Activated CD8-positive, alpha-beta memory T cell treated with anti-CD3 and anti-CD28 coated beads for 36 hours (primary cell): Measurements from ENCODE around the gene MIF4GD. TPM values are rescaled to one million over a fixed set of nuclear protein-coding genes. Genes with fewer than 3 reads are reported as not detected.

Experiments
- CTCF ChIA-PET: fragments of 350-600 bp; sonication (Branson Sonifier 250); formaldehyde crosslinking; loops from one replicate; lab custom pipeline; 2021; ENCODE audit warnings: antibody characterized with exemption; lab: Charles Lee
- POLR2A ChIA-PET: fragments of 350-600 bp; sonication (Branson Sonifier 250); formaldehyde crosslinking; loops from one replicate; lab custom pipeline; 2021; ENCODE audit warnings: antibody characterized with exemption; lab: Charles Lee
- total RNA-seq, 2 experiments: library from RNA; stranded (reverse); gene quantifications; one replicate each; pipeline ENCODE4 v1.2.3, GENCODE V29; 2021

Gene MIF4GD
- total RNA-seq, 2 experiments from 2014 or later, result 42.4 to 43.9 TPM

- ChIA-PET CTCF (interaction anchor here (0.6 to 1.1 kb wide), 3 partner anchors 15 to 155 kb away, joined by 3 to 5 read pairs (median 3); partner anchors contain the start of genes GGA3 and MRPS7), POLR2A (no interaction called here)
These were observed 24.6 kb downstream of the MIF4GD start for GRCh38 chr17:75246404-75246803.

GRCh38 chr17:75245011-75245410 is 26.0 kb downstream of the MIF4GD start:
- ChIA-PET CTCF (no interaction called here), POLR2A (no interaction called here)

GRCh38 chr17:75244133-75244866 is 26.7 kb downstream of the MIF4GD start:
- POLR2A ChIA-PET, result no interaction called here
- CTCF ChIA-PET, result no interaction called here

GRCh38 chr17:75242461-75243042 is 28.5 kb downstream of the MIF4GD start:
- POLR2A ChIA-PET, result interaction anchor here (0.6 to 2.4 kb wide), 5 partner anchors 18 to 64 kb away, joined by 3 to 12 read pairs (median 5); partner anchors contain the start of genes GGA3, MIF4GD and MRPS7
- CTCF ChIA-PET, result interaction anchor here (0.5 to 4.4 kb wide), 6 partner anchors 19 to 170 kb away, joined by 3 to 39 read pairs (median 5); partner anchors contain the start of genes GGA3, MIF4GD and MRPS7

DNA sequence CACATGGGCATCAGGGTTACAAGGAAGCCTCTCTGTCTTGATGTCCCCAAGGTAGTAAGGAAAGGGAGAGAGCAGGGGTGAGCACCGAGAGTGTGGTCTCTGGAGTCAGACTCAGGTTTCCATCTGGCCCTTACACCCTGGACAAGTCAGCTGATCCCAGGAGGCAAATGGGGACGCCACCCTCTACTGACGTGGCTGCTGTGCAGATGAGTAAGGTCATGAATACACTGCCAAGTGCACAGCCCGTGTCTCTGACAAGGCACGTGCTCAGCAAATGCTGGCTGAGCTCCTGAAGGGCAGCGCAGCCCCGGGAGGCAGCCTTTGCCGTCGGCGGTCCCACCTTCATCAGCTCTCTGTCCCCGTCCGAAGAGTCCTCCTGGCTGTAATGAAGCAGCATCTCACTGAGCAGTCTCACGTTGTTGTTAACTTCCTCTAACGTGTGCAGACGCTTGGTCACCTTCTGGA is 29.0 kb downstream of the MIF4GD start:
- POLR2A ChIA-PET, result interaction anchor here (0.6 to 2.4 kb wide), 4 partner anchors 19 to 47 kb away, joined by 3 to 12 read pairs (median 5); partner anchors contain the start of genes GGA3, MIF4GD and MRPS7
- CTCF ChIA-PET, result interaction anchor here (0.5 to 5.1 kb wide), 7 partner anchors 13 to 171 kb away, joined by 3 to 39 read pairs (median 6); partner anchors contain the start of genes GGA3, MIF4GD and MRPS7

- POLR2A ChIA-PET, result interaction anchor here (2.4 kb wide), 1 partner anchor 29 kb away, joined by 7 read pairs; the partner anchor contains the start of gene MIF4GD
- CTCF ChIA-PET, result interaction anchor here (0.8 to 5.1 kb wide), 6 partner anchors 8 to 171 kb away, joined by 3 to 39 read pairs (median 18); partner anchors contain the start of genes GGA3, MIF4GD and MRPS7
These were observed 29.5 kb downstream of the MIF4GD start for GRCh38 chr17:75241502-75241901.

DNA sequence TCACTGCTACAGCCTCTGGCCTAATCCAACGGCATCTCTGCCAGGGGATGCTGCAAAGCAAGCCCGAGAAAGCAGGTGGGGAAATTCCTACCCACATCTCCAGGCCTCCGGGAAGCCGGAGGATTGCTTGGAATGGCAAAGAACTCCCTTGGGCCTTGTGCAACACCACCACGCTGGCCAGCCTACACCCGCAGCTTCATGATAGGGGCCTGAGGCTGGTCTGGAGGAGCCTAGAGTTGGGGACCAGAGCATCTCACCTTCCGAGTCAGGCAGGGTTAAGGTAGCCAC is 29.9 kb downstream of the MIF4GD start:
- POLR2A ChIA-PET, result interaction anchor here (1.0 to 2.4 kb wide), 2 partner anchors 20 to 30 kb away, joined by 3 to 7 read pairs; partner anchors contain the start of genes GGA3 and MIF4GD
- CTCF ChIA-PET, result interaction anchor here (0.9 to 5.1 kb wide), 8 partner anchors 9 to 171 kb away, joined by 3 to 39 read pairs (median 9); partner anchors contain the start of genes GGA3, MIF4GD and MRPS7

- ChIA-PET POLR2A (interaction anchor here (0.5 to 1.0 kb wide), 3 partner anchors 20 to 118 kb away, joined by 3 to 6 read pairs (median 4); partner anchors contain the start of gene GGA3), CTCF (interaction anchor here (0.6 to 5.1 kb wide), 12 partner anchors 9 to 1161 kb away, joined by 3 to 39 read pairs (median 4); partner anchors contain the start of genes GGA3, MIF4GD and MRPS7)
These were observed 30.5 kb downstream of the MIF4GD start for GRCh38 chr17:75240394-75241142.

GRCh38 chr17:75239778-75240393 is 31.1 kb downstream of the MIF4GD start:
- CTCF ChIA-PET, result interaction anchor here (0.6 to 5.1 kb wide), 15 partner anchors 10 to 1162 kb away, joined by 3 to 39 read pairs (median 4); partner anchors contain the start of genes GGA3, MIF4GD and MRPS7
- POLR2A ChIA-PET, result interaction anchor here (0.6 to 1.0 kb wide), 2 partner anchors 21 to 37 kb away, joined by 3 to 6 read pairs; partner anchors contain the start of gene GGA3

- CTCF ChIA-PET, result interaction anchor here (0.9 to 5.1 kb wide), 9 partner anchors 10 to 189 kb away, joined by 3 to 39 read pairs (median 13); partner anchors contain the start of genes GGA3, MIF4GD and MRPS7
- POLR2A ChIA-PET, result no interaction called here
These were observed 31.8 kb downstream of the MIF4GD start for GRCh38 chr17:75239214-75239613.

DNA sequence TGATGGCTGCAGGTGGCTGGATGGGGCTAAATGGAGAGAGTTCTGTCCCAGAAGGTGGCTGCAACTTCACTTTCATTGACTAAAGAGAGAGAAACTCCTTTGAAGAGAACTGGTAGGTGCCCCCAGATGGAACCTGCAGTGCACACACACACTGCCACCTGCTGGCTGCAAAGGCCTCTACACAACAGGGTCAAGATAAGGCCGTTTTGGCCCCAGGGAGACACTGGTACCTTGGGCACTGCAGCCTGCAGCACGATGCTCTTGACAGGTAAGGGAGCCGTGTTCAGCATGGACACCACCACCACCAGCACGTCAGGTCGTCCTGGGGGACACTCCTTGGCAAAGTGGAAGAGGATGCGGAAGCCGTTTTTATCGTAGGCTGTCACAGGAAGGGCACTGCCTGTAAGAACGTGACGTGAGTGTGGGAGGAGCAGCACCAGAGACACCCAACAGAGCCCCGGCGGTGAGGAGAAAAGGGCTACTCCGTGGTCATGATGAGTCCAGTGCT is 32.3 kb downstream of the MIF4GD start:
- CTCF ChIA-PET, result interaction anchor here (0.7 to 5.1 kb wide), 14 partner anchors 9 to 278 kb away, joined by 3 to 39 read pairs (median 4); partner anchors contain the start of genes GGA3, MIF4GD, MRPS7 and TSEN54

DNA sequence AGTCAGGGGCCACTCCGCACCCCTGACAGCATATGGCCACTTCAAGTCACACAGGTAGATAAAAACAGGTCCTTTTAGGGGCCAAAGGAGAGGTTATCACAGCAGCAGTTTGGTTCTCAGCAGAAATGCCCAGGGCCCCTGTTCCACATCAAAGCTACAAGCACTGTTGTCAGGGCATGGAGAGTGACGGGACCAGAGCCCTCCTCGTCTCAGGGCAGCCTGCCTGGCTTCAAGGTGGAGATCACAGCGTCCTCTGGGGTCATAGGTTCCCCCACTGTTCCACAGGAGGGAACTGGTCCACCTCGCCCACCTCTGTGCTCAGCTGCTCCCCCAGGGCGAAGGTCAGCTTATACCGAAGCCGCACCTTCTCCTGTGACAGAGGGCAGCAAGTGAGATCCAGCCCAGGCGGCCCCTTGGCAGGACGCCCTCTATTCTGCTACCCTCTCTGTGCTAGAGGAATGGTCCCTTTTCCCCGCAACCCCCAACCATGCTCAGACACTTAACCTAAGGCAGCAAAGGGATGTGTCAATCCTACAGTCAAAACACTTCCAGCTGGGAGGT is 32.9 kb downstream of the MIF4GD start:
- ChIA-PET CTCF (interaction anchor here (0.7 to 5.1 kb wide), 8 partner anchors 9 to 278 kb away, joined by 3 to 21 read pairs (median 4); partner anchors contain the start of genes GGA3, MIF4GD and TSEN54), POLR2A (no interaction called here)

More for the DNA sequence above, 32.3 kb downstream of the MIF4GD start:
- POLR2A ChIA-PET, result no interaction called here

DNA sequence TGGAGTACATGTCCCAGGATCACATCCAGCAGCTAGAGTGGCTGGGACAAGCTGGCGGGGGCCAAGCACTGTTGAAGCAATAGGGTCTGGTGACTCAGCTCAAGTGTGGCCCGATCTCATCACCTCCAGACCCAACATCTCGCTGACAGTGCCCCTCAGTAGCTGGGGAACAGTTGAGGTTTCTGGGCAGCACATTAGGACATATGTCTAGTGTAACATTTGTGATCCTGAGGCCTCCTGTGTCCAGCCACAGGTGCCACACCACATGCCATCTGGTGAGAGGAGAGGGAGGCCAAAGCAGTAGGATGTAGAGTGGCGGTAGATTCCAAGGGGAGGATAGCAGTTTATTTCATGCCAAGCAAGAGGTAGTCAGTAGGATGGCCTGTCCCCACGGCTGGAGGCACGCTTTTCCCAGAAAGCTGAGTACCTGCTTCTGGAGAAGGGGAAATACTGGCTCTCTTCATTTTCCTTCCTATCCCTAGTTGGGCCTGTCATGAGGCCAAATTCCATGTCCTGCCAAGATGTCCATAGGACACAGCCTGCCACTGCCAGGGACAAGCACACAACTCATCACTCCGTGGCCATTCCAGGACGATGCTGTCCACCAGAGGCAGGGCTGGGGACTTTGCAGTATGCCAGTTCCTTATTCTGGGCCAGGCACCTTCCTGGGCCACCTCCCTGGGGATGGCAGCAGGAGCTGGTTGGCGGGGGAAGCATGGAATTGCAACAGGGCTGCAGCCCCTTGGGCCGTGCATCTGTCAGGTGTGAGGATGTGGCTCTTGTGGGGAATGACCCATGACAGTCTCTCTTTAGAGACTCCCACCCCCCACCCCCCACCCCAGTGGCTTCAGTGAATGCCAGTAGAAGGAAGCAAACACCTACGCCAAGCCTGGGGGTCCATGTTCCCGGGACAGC is 33.7 kb downstream of the MIF4GD start:
- CTCF ChIA-PET, result interaction anchor here (0.5 to 5.1 kb wide), 8 partner anchors 8 to 279 kb away, joined by 3 to 21 read pairs (median 4); partner anchors contain the start of genes GGA3, MIF4GD and TSEN54
- POLR2A ChIA-PET, result interaction anchor here (0.6 kb wide), 1 partner anchor 65 kb away, joined by 3 read pairs; no protein-coding TSS in a partner anchor

DNA sequence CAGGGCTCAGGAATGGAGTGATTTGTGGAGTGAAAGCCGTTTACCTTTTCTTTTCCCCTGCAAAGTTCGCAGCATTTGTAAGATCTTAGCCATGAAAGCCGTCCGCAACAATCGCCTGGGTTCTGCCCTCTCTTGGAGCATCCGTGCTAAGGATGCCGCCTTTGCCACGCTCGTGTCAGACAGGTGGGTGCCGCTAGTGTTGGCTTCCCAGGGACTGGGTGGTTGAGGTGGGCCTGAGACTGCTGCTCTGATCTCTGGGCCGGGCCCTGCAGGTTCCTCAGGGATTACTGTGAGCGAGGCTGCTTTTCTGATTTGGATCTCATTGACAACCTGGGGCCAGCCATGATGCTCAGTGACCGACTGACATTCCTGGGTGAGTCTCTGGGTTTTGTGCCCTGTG is 38.2 kb downstream of the MIF4GD start:
- POLR2A ChIA-PET, result no interaction called here
- CTCF ChIA-PET, result no interaction called here

GRCh38 chr17:75231741-75232464 is 39.1 kb downstream of the MIF4GD start:
- ChIA-PET POLR2A (interaction anchor here (1.2 kb wide), 1 partner anchor 103 kb away, joined by 4 read pairs; no protein-coding TSS in a partner anchor), CTCF (interaction anchor here (0.8 to 2.1 kb wide), 2 partner anchors 39 to 118 kb away, joined by 3 to 5 read pairs; partner anchors contain the start of gene MIF4GD)
